ENCODE measurements around the gene PAQR4.

PAQR4 gene

DNA sequence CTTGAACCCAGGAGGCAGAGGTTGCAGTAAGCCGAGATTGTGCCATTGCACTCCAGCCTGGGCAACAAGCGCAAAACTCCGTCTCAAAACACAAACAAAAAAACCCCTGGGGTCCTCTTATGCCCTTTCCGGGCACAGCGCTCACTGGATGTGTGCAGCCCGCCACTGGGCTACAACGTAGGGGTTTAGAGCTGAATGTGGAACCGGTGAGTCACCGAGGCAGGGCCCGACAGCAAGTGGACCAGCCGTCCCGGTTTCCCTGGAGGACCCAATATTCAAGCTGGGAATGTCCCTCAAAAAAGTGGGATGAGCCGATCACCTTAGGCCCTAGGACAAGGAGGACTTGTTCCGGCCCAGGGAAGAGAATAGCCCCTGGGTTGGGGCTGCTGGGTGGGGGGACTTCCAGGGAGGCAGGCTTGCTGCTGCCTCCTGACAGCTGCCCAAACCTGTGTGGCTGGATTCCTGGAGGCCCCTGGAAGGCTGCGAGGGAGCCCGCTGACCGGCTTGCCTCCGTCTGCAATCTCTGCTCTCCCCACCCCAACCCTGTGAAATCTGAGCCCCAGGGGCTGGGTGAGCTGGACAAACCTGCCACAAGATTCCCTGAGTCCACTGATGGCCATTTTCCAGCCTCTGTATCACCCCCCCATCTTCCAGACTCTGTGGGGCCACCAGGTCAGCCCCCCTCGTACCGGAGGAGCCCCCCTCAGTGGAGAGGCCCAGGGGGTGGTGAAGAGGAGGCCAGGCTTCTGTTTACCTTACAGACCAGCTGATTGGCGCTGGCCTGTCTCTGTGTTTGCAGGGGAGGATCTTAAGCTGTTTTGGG is 40.6 kb downstream of the PAQR4 start:
- no peak for DNase-seq

DNA sequence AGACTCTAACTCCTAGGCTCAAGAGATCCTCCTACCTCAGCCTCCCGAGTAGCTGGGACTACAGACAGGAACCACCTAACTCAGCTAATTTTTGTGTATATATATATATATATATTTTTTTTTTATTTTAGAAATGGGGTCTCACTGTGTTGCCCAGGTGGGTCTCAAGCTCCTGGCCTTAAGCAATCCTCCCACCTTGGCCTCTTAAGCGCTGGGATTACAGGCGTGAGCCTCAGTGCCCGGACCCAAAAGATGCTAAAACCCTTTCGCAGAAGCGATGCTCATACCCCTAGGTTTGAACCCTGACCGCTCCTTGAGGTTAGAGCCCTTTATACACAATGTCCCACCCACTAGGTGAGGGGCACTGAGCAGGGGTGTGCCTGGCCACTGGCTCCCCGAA is 41.4 kb downstream of the PAQR4 start:
- no peak for DNase-seq

DNA sequence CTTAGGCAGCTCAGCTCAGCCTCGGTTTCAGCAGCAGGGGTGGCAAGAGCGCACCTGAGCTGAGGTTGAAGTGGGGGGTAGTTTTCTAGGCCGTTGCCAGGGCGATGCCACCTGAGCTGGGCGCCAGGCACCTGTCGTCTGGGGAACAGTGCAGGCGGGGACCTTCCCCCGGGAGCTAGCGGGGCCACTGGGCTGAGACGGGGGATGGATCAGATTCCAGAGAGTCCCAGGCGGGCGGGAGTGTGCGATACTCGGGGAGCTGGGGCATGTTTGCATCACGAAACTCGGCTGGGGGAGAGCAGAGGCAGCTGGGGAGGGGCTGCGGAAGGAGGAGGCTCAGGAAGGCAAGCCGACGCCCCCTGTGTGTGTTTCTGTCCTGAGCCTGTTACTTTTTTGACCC is 43.1 kb downstream of the PAQR4 start:
- DNase-seq, result no peak

- no peak for DNase-seq
These were observed 43.8 kb downstream of the PAQR4 start, which contains the start of gene CLDN9 for GRCh38 chr16:3012828-3013420. Gene CLDN9, plus strand, starts transcription at chr16:3012923. Its CDS starts 440 bp downstream, at chr16:3013363.

- DNase-seq, result no peak
These were observed 44.4 kb downstream of the PAQR4 start for GRCh38 chr16:3013491-3013951.

DNA sequence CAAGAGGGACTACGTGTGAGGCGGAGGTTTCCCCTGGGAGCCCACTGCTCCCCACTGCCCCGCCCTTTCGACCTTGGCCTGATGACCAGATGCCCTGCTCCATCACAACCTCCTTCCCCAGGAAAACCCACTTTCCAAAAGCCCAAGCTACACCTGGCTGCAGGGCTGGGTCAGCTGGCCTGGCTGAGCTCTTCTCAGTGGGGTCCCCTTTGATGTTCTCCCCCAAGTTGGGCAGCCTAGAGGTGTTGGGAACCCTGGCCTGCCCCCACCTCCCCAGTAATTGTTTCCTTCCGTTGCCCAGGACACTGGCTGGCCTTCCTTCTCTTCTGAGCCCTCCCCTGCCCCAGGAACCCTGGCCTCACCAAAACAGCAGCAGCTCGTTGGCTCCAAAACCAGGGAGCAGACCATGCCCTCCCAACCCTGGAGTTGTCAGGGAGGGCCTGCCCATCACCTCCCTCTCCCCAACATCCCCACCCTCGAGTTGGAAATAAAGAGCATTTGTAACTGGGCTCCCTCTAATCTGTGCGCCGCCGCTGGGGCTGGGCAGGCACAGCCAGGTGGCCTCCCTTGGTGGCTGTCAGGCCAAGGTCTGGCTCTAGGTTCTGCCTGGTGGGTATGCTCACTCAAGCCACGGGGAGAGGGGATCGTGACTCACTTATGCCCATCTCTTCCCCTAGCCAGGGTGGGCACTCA is 45.0 kb downstream of the PAQR4 start:
- no peak for DNase-seq

DNA sequence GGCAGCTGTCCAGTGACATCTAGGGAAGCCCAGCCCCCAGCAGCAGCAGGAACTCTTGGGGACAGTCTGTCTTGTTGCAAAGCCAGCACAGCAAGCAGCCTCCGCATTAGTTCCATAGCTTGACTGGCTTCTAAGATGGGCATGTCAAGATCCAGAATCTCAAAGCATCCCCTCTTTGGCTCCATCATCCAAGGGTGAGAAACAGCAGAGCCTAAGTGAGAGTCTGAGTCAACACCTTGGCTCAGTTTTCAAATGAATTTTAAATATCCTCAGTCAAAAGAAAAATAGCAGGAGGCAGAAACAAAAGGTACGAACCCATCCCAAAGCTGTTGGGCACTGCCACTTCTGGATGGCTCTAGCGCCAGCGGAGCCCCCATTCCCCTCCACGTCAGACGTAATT is 45.8 kb downstream of the PAQR4 start:
- DNase-seq, result no peak

- DNase-seq, result no peak
These were observed 46.8 kb downstream of the PAQR4 start for GRCh38 chr16:3015865-3016521.

DNA sequence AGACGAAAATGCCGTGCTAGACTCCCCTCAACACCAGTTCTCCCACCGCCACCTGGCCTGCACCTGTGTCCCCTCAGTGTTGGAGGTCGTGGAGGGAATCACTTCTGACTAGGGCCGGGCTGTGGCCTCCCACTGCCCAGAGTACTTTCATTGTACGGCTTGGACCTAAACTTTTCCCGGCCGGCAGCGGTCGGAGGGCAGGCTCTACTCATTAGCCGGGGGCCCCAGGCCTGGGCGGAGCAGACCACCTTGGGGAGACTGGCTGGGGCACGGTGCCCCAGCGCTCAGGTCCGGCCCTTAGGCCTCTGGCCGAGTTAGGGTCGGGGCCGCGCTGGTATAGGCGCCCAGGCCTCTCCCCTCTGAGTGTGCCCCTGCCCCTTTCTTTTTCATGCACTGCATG is 48.2 kb downstream of the PAQR4 start:
- no peak for DNase-seq

GRCh38 chr16:3017794-3018506 is 48.8 kb downstream of the PAQR4 start, which contains the start of gene CLDN6:
Gene CLDN6, minus strand, starts transcription at chr16:3018183. Its CDS starts 2,162 bp downstream, at chr16:3016021.
- DNase-seq, result no peak

DNA sequence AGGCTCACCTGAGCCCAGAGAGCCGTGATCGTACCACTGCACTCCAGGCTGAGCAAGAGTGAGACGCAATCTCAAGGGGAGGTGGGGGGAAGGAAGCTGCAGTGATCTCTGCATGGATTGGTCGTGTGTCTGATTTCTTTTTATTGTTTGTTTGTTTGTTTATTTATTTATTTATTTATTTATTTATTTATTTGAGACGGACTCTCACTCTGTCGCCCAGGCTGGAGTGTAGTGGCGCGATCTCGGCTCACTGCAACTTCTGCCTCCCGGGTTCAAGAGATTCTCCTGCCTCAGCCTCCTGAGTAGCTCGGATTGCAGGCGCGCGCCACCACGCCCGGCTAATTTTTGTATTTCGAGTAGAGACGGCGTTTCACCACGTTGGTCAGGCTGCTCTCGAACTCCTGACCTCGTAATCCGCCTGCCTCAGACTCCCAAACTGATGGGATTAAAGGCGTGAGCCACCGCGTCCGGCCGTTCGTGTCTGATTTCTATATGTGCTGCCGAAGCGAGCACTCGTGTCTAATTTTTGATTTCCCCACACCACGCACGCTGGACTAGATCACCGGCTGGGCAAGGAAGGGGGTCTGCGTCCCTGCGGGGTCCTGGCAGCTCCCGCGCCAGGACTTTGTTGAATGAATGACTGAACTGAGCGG is 50.6 kb downstream of the PAQR4 start:
- no peak for DNase-seq

DNA sequence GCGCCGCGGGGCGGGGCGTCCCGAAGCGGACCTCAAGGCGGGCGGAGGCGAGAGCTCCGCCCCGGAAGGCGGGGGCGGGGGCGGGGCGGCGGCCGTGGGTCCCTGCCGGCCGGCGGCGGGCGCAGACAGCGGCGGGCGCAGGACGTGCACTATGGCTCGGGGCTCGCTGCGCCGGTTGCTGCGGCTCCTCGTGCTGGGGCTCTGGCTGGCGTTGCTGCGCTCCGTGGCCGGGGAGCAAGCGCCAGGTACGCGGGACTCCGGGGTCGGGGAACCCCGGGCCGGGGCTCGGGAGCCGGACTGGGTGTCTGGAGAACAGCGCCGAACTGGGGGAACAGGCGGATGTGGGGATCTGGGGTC is 51.1 kb downstream of the PAQR4 start, which contains the start of gene TNFRSF12A:
TSS of gene TNFRSF12A (plus strand) at position 122 of the 357 bp plus-strand sequence. CDS start at position 152, 30 bp downstream.
- peak; percentile 83 for DNase-seq

GRCh38 chr16:3020604-3021448 is 51.7 kb downstream of the PAQR4 start:
- no peak for DNase-seq

DNA sequence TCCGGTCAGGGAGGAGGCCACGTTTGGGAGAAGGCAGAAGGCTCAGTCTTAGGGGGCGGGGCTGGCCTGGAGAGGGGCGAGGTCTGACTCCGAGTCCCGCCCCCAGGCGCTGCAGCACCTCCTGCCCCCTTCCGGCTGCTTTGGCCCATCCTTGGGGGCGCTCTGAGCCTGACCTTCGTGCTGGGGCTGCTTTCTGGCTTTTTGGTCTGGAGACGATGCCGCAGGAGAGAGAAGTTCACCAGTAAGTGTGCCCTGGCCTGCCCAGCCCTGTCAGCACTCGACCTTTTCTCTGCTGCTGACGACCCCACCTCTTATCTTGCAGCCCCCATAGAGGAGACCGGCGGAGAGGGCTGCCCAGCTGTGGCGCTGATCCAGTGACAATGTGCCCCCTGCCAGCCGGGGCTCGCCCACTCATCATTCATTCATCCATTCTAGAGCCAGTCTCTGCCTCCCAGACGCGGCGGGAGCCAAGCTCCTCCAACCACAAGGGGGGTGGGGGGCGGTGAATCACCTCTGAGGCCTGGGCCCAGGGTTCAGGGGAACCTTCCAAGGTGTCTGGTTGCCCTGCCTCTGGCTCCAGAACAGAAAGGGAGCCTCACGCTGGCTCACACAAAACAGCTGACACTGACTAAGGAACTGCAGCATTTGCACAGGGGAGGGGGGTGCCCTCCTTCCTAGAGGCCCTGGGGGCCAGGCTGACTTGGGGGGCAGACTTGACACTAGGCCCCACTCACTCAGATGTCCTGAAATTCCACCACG is 52.5 kb downstream of the PAQR4 start:
- peak; percentile 57 for DNase-seq

DNA sequence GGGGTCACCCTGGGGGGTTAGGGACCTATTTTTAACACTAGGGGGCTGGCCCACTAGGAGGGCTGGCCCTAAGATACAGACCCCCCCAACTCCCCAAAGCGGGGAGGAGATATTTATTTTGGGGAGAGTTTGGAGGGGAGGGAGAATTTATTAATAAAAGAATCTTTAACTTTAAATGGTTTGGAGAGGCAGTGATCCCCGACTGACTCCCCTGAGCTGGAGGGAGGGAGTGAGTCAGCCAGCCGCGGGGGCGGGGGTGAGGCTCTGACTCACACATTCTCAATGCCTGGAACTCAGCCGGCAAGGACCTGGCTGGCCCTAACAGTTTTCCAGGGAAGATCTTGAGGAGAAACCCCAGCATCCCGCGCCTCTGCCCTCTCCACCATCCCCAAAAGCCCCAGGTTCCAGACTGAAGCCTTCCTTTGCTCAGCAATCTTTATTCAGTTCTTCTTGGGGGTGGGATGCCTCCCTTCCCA is 53.1 kb downstream of the PAQR4 start:
- DNase-seq, result peak; percentile 15

- no peak for DNase-seq
These were observed 53.7 kb downstream of the PAQR4 start for GRCh38 chr16:3022684-3023414.
